ENCODE measurements around the gene TIGD2. TPM values are rescaled to one million over a fixed set of nuclear protein-coding genes. Genes with fewer than 3 reads are reported as not detected.

Gene TIGD2
- total RNA-seq, 4 donors from 2014 or later, result 1.1 to 7.5 (median 6.6) TPM

DNA sequence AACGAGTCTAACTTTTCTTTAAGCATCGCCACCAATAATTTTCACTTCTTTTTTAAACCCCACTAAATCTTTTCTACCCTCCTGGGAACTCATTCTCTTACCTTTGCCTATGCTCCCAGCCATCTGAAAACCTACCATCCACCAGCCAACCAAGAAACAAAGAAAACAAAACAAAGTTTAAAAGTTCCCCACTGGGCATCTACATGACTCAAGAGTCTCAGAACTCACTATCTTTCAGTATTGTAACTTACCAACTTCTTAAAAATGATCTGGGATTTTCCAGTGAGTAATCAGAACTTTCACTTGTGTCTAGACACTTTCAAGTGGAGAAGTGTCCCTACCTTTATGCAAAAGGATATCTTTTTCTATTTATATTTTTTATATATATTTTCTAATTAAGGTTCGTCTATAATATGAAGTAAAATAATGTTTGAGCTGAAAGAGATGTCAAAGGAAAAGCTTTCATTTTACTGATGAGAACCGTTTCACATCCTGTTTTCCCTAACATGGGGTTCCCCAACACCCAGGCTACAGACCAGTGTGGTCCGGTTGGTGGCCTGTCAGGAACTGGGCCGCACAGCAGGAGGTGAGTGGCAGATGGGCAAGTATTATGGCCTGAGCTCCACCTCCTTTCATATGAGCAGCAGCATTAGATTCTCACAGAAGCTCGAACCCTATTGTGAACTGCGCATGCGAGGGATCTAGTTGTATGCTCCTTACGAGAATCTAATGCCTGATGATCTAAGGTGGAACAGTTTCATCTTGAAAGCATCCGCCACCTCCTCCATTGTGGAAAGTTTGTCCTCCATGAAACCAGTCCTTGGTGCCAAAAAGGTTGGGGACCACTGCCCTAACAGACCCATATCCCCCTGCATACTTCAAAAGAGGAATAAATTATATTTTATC is 9.8 kb upstream of the TIGD2 start:
- WGBS, 2 donors (ENCODE audit: low coverage in 1 of 2), result 82 to 84% methylated on average over 6 to 11 of the region's 11 CpGs
- intact Hi-C loops (cut with DNase I; ENCODE audit: low total_unique reads), result no loop called here
- in situ Hi-C loops (cut with MboI; ENCODE audit: low pct_ligation_motif_present in 1 of 4, low pct_unique_long_range_greater_than_20kb in 1 of 4, low sequenced_read_pairs in 3 of 4), result no loop called here

GRCh38 chr4:89105726-89106125 is 5.6 kb upstream of the TIGD2 start:
- in situ Hi-C loops (cut with MboI; ENCODE audit: low pct_ligation_motif_present in 1 of 4, low pct_unique_long_range_greater_than_20kb in 1 of 4, low sequenced_read_pairs in 3 of 4), result no loop called here
- intact Hi-C loops (cut with DNase I; ENCODE audit: low total_unique reads), result no loop called here

More for the DNA sequence above, 9.8 kb upstream of the TIGD2 start:
- H3K4me3 ChIP-seq, result no peak overlapping the region
- no peak overlapping the region for H3K27ac ChIP-seq
- H3K9me3 ChIP-seq, result no peaks in the 10 kb centered on the region
- TF ChIP-seq, protein P1, sequence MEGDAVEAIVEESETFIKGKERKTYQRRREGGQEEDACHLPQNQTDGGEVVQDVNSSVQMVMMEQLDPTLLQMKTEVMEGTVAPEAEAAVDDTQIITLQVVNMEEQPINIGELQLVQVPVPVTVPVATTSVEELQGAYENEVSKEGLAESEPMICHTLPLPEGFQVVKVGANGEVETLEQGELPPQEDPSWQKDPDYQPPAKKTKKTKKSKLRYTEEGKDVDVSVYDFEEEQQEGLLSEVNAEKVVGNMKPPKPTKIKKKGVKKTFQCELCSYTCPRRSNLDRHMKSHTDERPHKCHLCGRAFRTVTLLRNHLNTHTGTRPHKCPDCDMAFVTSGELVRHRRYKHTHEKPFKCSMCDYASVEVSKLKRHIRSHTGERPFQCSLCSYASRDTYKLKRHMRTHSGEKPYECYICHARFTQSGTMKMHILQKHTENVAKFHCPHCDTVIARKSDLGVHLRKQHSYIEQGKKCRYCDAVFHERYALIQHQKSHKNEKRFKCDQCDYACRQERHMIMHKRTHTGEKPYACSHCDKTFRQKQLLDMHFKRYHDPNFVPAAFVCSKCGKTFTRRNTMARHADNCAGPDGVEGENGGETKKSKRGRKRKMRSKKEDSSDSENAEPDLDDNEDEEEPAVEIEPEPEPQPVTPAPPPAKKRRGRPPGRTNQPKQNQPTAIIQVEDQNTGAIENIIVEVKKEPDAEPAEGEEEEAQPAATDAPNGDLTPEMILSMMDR (IDR thresholded peaks at IDR 0.05), result no peak
- TF ChIP-seq POLR2A (IDR thresholded peaks at IDR 0.05) (no peak), EP300 (IDR thresholded peaks at IDR 0.05; ENCODE audit: low read depth) (no peak), POLR2AphosphoS5 (IDR thresholded peaks at IDR 0.05) (no peak)
- H3K27me3 ChIP-seq, result no peaks in the 10 kb centered on the region
- no peaks in the 10 kb centered on the region for H3K4me1 ChIP-seq
- no peak for DNase-seq
- no peaks in the 10 kb centered on the region for H3K36me3 ChIP-seq

DNA sequence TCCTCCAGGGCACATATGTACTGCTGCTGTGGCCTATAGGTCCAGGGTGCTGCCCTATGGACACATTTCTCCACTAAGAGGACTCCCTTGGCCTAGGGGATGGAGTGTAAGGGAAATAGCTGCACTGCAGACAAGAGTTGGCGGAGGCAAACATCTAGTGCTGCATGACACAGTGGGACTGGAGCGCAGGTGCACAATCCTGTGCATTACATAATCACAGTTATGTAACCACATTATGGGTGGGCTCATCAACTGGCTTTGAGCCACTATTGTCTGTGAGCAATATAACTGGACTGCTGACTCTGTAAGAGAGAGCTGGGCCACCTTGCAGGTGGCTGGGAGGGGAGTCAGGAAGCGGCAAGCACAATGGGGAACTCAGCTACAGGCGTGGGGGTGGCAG is 3.2 kb upstream of the TIGD2 start:
- Histone ChIP-seq H3K4me1 (peaks cover 8 to 18% (median 13%) of the 10 kb centered on the region in 4 donors), H3K27ac (no peak overlapping the region), H3K36me3 (no peaks in the 10 kb centered on the region), H3K4me3 (no peak overlapping the region), H3K9me3 (no peaks in the 10 kb centered on the region), H3K27me3 (no peaks in the 10 kb centered on the region)
- WGBS, 2 donors (ENCODE audit: low coverage in 1 of 2), result 95 to 100% methylated on average over 1 to 4 of the region's 4 CpGs
- in situ Hi-C loops (cut with MboI; ENCODE audit: low pct_ligation_motif_present in 1 of 4, low pct_unique_long_range_greater_than_20kb in 1 of 4, low sequenced_read_pairs in 3 of 4) (no loop called here), intact Hi-C loops (cut with DNase I; ENCODE audit: low total_unique reads) (no loop called here)
- TF ChIP-seq POLR2A (IDR thresholded peaks at IDR 0.05) (no peak), EP300 (IDR thresholded peaks at IDR 0.05; ENCODE audit: low read depth) (no peak), POLR2AphosphoS5 (IDR thresholded peaks at IDR 0.05) (no peak)
- TF ChIP-seq, protein P1 (IDR thresholded peaks at IDR 0.05), result no peak
- DNase-seq, result no peak

More at GRCh38 chr4:89105726-89106125, 5.6 kb upstream of the TIGD2 start:
- H3K36me3 ChIP-seq, result no peaks in the 10 kb centered on the region
- H3K27me3 ChIP-seq, result no peaks in the 10 kb centered on the region
- peaks cover 3 to 7% (median 6%) of the 10 kb centered on the region in 4 donors for H3K4me1 ChIP-seq
- no peak for TF ChIP-seq POLR2A (IDR thresholded peaks at IDR 0.05)
- TF ChIP-seq POLR2AphosphoS5 (IDR thresholded peaks at IDR 0.05), result no peak
- TF ChIP-seq, protein P1 (IDR thresholded peaks at IDR 0.05), result no peak
- TF ChIP-seq EP300 (IDR thresholded peaks at IDR 0.05; ENCODE audit: low read depth), result no peak
- WGBS, 2 donors (ENCODE audit: low coverage in 1 of 2), result 87 to 92% methylated on average over 4 to 6 of the region's 6 CpGs
- no peak for DNase-seq
- no peak overlapping the region for H3K27ac ChIP-seq
- H3K4me3 ChIP-seq, result no peak overlapping the region
- no peaks in the 10 kb centered on the region for H3K9me3 ChIP-seq

DNA sequence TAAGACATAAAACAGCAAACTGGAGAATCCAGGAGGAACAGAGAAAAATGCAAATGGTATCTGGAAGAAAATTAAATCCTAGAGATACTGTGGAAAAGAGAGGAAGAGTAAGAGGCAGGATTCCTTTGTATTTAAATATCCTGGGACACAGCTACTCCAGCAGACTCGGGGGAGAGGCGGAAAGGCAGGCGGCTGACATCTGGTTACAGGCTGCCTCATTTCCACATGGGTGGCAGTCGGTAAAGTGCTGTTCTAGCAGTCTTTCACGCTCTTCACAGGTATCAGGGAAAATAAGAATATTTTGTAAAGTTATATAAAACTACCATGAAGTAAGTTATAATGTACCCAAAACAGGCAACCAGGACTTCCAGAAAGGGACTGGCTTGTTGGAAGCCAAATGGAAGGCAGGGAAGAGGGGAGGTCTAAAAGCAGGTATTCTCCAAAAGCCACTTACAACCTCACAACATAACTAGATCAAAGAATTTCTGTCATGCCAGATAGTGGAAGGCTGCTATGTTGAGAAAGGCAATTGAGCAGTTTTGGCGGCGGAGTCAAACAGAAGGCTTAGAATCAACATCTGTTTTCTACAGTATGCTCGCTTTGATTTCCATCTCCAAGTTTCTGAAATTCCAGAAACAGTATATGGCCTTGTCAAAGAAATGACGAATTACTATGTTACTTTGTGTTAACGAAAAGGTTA is 1.3 kb upstream of the TIGD2 start:
- peaks cover 8 to 18% (median 13%) of the 10 kb centered on the region in 4 donors for H3K4me1 ChIP-seq

More for the DNA sequence above, 1.3 kb upstream of the TIGD2 start:
- Histone ChIP-seq H3K36me3 (no peaks in the 10 kb centered on the region), H3K9me3 (no peaks in the 10 kb centered on the region), H3K27ac (no peak overlapping the region), H3K27me3 (no peaks in the 10 kb centered on the region), H3K4me3 (peak overlapping the region in 3 of 4 donors; percentile 67 to 98 (median 75))
- 51 to 69% methylated on average over 6 to 10 of the region's 10 CpGs for WGBS, 2 donors (ENCODE audit: low coverage in 1 of 2)
- in situ Hi-C loops (cut with MboI; ENCODE audit: low pct_ligation_motif_present in 1 of 4, low pct_unique_long_range_greater_than_20kb in 1 of 4, low sequenced_read_pairs in 3 of 4), result no loop called here
- TF ChIP-seq, protein P1 (IDR thresholded peaks at IDR 0.05), result no peak
- TF ChIP-seq EP300 (IDR thresholded peaks at IDR 0.05; ENCODE audit: low read depth) (no peak), POLR2AphosphoS5 (IDR thresholded peaks at IDR 0.05) (no peak), POLR2A (IDR thresholded peaks at IDR 0.05) (no peak)
- intact Hi-C loops (cut with DNase I; ENCODE audit: low total_unique reads), result no loop called here
- no peak for DNase-seq

All from transverse colon (tissue), 4 donors.